Adrenal gland (tissue), 12 donors: ENCODE data around the gene CD300E. TPM values are rescaled to one million over a fixed set of nuclear protein-coding genes. Genes with fewer than 3 reads are reported as not detected.

Experiments
- DNase-seq, 7 donors: peaks; one replicate each; pipeline ENCODE4 v3.0.0-alpha.2; 2019 to 2020
- H3K27ac ChIP-seq, 5 donors: fragments of 200-600 bp; sonication (generic) in 4 of 5; 1 replicate in 3 of 5; 2 replicates in 2 of 5; pipeline versions ENCODE4 v1.5.1 to v1.8.0; 2016 to 2020; ENCODE audit warnings: mild to moderate bottlenecking in 1 of 5
- H3K27me3 ChIP-seq: fragments of 200-600 bp; 2 replicates; pipeline ENCODE4 v1.8.0; 2021
- H3K36me3 ChIP-seq, 2 donors: fragments of 200-600 bp; replicated peaks in 1 of 2; 1 replicate in 1 of 2; 2 replicates in 1 of 2; pipeline versions ENCODE4 v1.5.1 to v1.8.0; 2018 to 2022
- H3K4me1 ChIP-seq, 2 donors: fragments of 200-600 bp; replicated peaks in 1 of 2; 1 replicate in 1 of 2; 2 replicates in 1 of 2; pipeline versions ENCODE4 v1.5.1 to v1.8.0; 2018 to 2021
- H3K4me3 ChIP-seq, 4 donors: fragments of 200-600 bp; sonication (generic) in 3 of 4; one replicate each; pipeline ENCODE4 v1.5.1; 2016 to 2018
- H3K9me3 ChIP-seq, 3 donors: fragments of 200-600 bp; sonication (generic) in 1 of 3; replicated peaks in 1 of 3; 1 replicate in 2 of 3; 2 replicates in 1 of 3; pipeline versions ENCODE4 v1.5.1 to v1.8.0; 2016 to 2021
- CTCF ChIP-seq, 6 experiments: fragments of 450-650 bp in 4 of 6; fragments of 200-600 bp in 2 of 6; sonication (generic) in 1 of 6; IDR thresholded peaks; 1 replicate in 5 of 6; 2 replicates in 1 of 6; pipeline versions ENCODE4 v1.5.1 to v1.8.0; 2016 to 2021; ENCODE audit warnings: antibody characterized with exemption in 6 of 6, mild to moderate bottlenecking in 2 of 6, moderate library complexity in 1 of 6
- POLR2A ChIP-seq, 2 donors: fragments of 450-650 bp; IDR thresholded peaks; one replicate each; pipeline ENCODE4 v1.6.1; 2017; ENCODE audit warnings: antibody characterized with exemption in 2 of 2, mild to moderate bottlenecking in 2 of 2, moderate library complexity in 1 of 2
- WGBS, 4 donors: extraction: QIAGEN DNeasy Blood & Tissue Kit in 2 of 4; methylation state at CpG; one replicate each; pipeline versions ENCODE4 v1.1.5 to v1.1.7; 2013 to 2017; 5-methylcytosine and 5-hydroxymethylcytosine counted together
- intact Hi-C, 2 donors: fragments of 100-400 bp; cut with DNase I; formaldehyde crosslinking; loops; one replicate each; pipeline versions ENCODE4 v1.14.1 to v1.15.0; 2022 to 2023
- polyA plus RNA-seq, 3 donors: library from polyadenylated mRNA; stranded (reverse); fragments of 200-250 nt in 2 of 3; fragments of 350-450 nt in 1 of 3; fragmentation: Illumina TruSeq in 1 of 3; extraction: RNeasy Lipid Tissue Mini Kit (QIAGEN cat#74804) in 1 of 3; gene quantifications; one replicate each; pipeline ENCODE4 v1.2.3, GENCODE V29; 2013 to 2014
- total RNA-seq, 9 donors: library from RNA; depleted of rRNA in 4 of 9; stranded (reverse); fragments of >200 nt in 4 of 9; fragments of 120-200 nt in 1 of 9; fragmentation: NEBNext Ultra II Directional in 1 of 9; extraction: Animal tissue kit (Norgen Biotek cat#: 25700) in 1 of 9; gene quantifications; one replicate each; pipeline versions ENCODE4 v1.1.0 to v1.2.4, GENCODE V29; 2013 to 2023
- donor health status: healthy with polysubstance abuse.
- donor health status: Bipolar disorder and iron deficiency.
- donor health status: DM: yes; HTN: yes; CAD: no.
- donor health status: DM: no; HTN: no; CAD: no.
- donor health status: DM: no; HTN: no; CAD: no.
- donor health status: DM: yes; HTN: yes; CAD: no.

CD300E gene
- total and polyA plus RNA-seq, 12 donors, result 0.06 to 2.4 (median 0.57) TPM; not detected in 1

- TF ChIP-seq POLR2A (IDR thresholded peaks at IDR 0.05), result no peak
- no peak for TF ChIP-seq CTCF (IDR thresholded peaks at IDR 0.05)
- no peaks in the 10 kb centered on the region for H3K36me3 ChIP-seq
- no peak overlapping the region for H3K27ac ChIP-seq
- H3K9me3 ChIP-seq, result no peaks in the 10 kb centered on the region
- H3K4me3 ChIP-seq, result no peak overlapping the region
- H3K4me1 ChIP-seq, result peaks cover 0 to 3% of the 10 kb centered on the region in 2 donors
- 74 to 84% (median 81%) methylated on average over 3 of the region's 3 CpGs for WGBS, 4 donors
- no peaks in the 10 kb centered on the region for H3K27me3 ChIP-seq
- intact Hi-C loops, result no loop called here
- no peak for DNase-seq
Measured at GRCh38 chr17:74573169-74573568, 50.4 kb downstream of the CD300E start.

- Histone ChIP-seq H3K36me3 (no peaks in the 10 kb centered on the region), H3K27ac (no peak overlapping the region), H3K4me3 (no peak overlapping the region), H3K9me3 (no peaks in the 10 kb centered on the region), H3K27me3 (no peaks in the 10 kb centered on the region), H3K4me1 (peaks cover 0 to 3% of the 10 kb centered on the region in 2 donors)
- 65 to 91% (median 78%) methylated on average over 4 of the region's 4 CpGs for WGBS, 4 donors
- intact Hi-C loops, result no loop called here
- no peak for TF ChIP-seq POLR2A (IDR thresholded peaks at IDR 0.05)
- no peak for TF ChIP-seq CTCF (IDR thresholded peaks at IDR 0.05)
- DNase-seq, result no peak
Measured at GRCh38 chr17:74571621-74572270, 51.8 kb downstream of the CD300E start.

DNA sequence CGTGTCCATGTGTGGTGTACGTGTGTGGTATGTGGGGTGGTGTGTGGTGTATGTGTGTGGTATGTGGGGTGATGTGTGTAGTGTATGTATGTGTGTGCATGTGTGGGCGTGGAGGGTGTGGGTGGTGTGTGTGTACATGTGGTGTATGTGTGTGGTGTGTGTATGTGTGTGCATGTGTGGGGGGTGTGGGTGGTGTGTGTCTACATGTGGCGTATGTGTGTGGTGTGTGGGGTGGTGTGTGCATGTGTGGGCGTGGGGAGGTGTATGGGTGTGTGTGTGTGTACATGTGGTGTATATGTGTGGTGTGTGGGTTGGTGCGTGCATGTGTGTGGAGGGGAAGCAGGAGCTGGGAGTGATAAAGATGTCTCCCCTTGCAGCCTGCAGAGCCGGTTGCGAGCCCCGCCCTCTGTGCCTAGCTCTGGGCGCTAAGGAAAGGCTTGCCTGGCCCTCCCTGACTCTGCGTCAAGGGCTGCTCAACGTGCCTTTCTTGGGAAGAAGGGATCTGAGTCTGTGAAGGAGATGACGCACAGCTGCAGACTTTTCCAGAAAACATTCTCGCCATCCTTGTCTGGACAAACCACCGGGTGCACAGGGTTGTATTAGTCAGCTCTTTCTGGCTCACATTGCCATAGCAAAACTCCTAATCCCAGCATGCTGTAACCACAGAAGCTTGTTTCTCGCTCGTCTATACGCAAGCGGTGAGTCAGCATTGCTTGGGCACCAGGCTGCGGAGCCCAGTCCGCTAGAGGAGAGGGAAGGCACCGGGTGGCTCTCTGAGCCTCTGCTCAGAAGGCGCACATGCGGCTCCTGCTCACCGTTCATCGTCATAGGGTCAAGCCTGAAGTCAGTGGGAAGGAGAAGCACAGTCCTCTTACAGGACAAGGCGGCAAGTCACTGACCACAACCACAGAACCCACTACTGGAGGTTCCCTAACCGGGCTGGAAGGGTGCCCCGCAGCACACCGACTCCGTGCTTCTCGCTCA lies 54.2 kb downstream of the CD300E start:
- Histone ChIP-seq H3K27me3 (no peaks in the 10 kb centered on the region), H3K36me3 (no peaks in the 10 kb centered on the region), H3K4me3 (no peak overlapping the region), H3K9me3 (no peaks in the 10 kb centered on the region), H3K4me1 (peaks cover 0 to 3% of the 10 kb centered on the region in 2 donors), H3K27ac (no peak overlapping the region)
- intact Hi-C loops, result no loop called here
- peak; percentile 30 to 82 (median 71) for DNase-seq
- TF ChIP-seq POLR2A (IDR thresholded peaks at IDR 0.05) (no peak), CTCF (IDR thresholded peaks at IDR 0.05) (no peak)
- WGBS, 4 donors, result 51 to 61% (median 56%) methylated on average over 29 to 32 of the region's 32 CpGs

- intact Hi-C loops, result no loop called here
- 70 to 76% (median 73%) methylated on average over 3 to 4 of the region's 4 CpGs for WGBS, 4 donors
- peaks cover 0 to 3% of the 10 kb centered on the region in 2 donors for H3K4me1 ChIP-seq
Measured at GRCh38 chr17:74568106-74568873, 55.2 kb downstream of the CD300E start.

More at GRCh38 chr17:74568106-74568873, 55.2 kb downstream of the CD300E start:
- no peak overlapping the region for H3K4me3 ChIP-seq
- no peaks in the 10 kb centered on the region for H3K36me3 ChIP-seq
- no peak for DNase-seq
- H3K9me3 ChIP-seq, result no peaks in the 10 kb centered on the region
- TF ChIP-seq CTCF (IDR thresholded peaks at IDR 0.05), result no peak
- TF ChIP-seq POLR2A (IDR thresholded peaks at IDR 0.05), result no peak
- H3K27me3 ChIP-seq, result no peaks in the 10 kb centered on the region
- H3K27ac ChIP-seq, result no peak overlapping the region
